Heart left ventricle (tissue), 13 donors: ENCODE data around the gene DCAF4L1.

Experiments used
- POLR2A ChIP-seq, 2 donors: fragments of 450-650 bp; IDR thresholded peaks; one replicate each; pipeline ENCODE4 v1.6.1; 2017; ENCODE audit warnings: antibody characterized with exemption in 2 of 2, mild to moderate bottlenecking in 2 of 2, moderate library complexity in 2 of 2
- TF ChIP-seq, protein P1 (sequence below), 12 donors: fragments of 200-600 bp; sonication (generic) in 4 of 12; IDR thresholded peaks; one replicate each; pipeline versions ENCODE4 v1.5.0 to v1.8.0; 2018 to 2022; ENCODE audit warnings: antibody characterized with exemption in 12 of 12, mild to moderate bottlenecking in 5 of 12
- donor health status: ischemic (EF 13 %, LVEDD 7.1; RV severe dilation, severe dysfunction).
- donor health status: DM: no; HTN: yes; CAD: no.
- donor health status: DM: no; HTN: no; CAD: no.
- donor health status: ischemic (EF 25% LVEDD 6.9; RV normal size, moderate dysfunction).
- donor health status: ischemic (EF 25% LVEDD 5.7; RV mildly dilated, moderate dysfunction).
- donor health status: ischemic (EF 35%, LVEDD 5.7; RV mildly dilated, moderate dysfunction).
- donor health status: nonischemic (EF 11% LVEDD 7.7; RV severe dilation, severe dysfunction).
- donor health status: DM: yes; HTN: yes; CAD: no.
- donor health status: PGD.
- donor health status: ischemic (EF 29% LVEDD 5.4; RV normal size, mild dysfunction).
- donor health status: nonischemic (EF 23%, LVEDD 6.1; RV moderate dilation, normal function).

DNA sequence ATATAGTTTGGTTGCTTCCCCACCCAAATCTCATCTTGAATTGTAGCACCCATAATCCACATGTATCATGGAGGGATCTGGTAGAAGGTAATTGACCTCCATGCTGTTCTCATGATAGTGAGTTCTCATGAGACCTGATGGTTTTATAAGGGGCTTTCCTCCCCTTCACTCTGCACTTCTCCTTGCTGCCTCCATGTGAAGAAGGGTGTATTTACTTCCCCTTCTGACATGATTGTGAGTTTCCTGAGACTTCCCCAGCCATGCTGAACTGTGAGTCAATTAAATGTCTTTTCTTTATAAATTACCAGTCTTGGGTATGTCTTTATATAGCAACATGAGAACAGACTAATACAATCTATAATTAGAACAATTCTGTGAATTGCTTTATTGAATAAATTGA lies 11.9 kb upstream of the DCAF4L1 start:
- TF ChIP-seq, protein P1, sequence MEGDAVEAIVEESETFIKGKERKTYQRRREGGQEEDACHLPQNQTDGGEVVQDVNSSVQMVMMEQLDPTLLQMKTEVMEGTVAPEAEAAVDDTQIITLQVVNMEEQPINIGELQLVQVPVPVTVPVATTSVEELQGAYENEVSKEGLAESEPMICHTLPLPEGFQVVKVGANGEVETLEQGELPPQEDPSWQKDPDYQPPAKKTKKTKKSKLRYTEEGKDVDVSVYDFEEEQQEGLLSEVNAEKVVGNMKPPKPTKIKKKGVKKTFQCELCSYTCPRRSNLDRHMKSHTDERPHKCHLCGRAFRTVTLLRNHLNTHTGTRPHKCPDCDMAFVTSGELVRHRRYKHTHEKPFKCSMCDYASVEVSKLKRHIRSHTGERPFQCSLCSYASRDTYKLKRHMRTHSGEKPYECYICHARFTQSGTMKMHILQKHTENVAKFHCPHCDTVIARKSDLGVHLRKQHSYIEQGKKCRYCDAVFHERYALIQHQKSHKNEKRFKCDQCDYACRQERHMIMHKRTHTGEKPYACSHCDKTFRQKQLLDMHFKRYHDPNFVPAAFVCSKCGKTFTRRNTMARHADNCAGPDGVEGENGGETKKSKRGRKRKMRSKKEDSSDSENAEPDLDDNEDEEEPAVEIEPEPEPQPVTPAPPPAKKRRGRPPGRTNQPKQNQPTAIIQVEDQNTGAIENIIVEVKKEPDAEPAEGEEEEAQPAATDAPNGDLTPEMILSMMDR (IDR thresholded peaks at IDR 0.05): no peak
- TF ChIP-seq POLR2A (IDR thresholded peaks at IDR 0.05): no peak
